Stimulated activated CD8-positive, alpha-beta memory T cell treated with anti-CD3 and anti-CD28 coated beads, Interleukin-4, amount 100 ng/mL, for 1 hour (primary cell): ENCODE results near the gene SPTLC1.
"Not testable (repeated sequence)": the region's sequence is repeated elsewhere in the genome, so short reads cannot be mapped to it uniquely, and the experiment has no call there.

Experiments
- DNase-seq, 2 donors: peaks; one replicate each; pipeline ENCODE4 v3.0.0-alpha.2; 2020; ENCODE audit warnings: low read depth in 2 of 2, low spot score in 1 of 2

Gene SPTLC1

DNA sequence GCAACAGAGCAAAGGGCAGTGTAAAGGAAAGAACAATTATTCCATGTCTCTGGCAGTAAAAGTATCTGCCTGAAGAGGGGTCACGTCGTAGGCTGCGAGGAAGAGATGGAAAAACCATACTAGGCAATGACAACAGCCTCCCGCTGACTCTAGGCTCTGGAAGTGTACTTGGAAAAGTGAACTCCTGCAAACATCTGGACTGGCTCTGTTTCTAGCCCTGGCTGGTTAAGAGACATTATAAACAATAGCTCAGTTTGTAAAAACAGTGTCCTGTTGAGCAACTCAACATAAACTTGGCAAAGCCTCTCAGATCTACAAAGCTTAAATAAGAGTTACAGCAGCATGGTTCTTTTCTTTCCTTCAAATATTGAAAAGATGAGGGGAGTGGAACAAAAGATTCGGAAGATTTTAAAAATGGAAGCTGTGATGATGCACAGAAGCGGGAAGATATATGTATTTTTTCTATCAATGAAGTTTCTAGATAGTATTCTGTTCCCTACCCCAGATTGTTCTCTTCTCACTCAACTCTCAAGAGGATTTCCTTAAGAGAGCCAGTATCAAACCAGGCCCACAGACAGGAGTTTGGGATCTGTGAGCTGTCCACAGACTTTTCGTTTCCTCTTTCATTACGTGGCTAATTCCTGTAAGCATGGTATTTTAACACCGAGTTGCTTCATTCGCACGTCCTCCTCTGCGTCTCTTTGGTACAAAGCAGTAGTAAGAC lies 79.4 kb downstream of the SPTLC1 start:
- DNase-seq = no peak

DNA sequence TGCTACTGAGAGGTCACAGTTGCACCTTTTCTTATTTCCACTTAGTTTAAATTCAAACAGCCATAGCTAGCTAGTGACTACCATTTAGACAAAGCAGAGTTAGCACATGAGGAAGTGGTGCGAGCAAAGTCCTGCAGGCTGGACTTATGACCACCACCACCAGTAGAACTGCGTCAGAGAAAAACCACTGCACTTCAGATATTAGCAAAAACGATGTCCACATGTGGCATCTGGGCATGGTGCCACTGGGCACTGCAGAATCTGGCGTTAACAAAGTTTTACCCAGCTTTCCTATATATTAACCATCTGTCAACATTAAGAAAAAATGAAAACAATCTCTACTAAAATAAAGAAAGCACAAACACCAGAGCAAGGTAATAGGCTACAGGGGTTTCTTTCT lies 80.1 kb downstream of the SPTLC1 start:
- no peak for DNase-seq

DNA sequence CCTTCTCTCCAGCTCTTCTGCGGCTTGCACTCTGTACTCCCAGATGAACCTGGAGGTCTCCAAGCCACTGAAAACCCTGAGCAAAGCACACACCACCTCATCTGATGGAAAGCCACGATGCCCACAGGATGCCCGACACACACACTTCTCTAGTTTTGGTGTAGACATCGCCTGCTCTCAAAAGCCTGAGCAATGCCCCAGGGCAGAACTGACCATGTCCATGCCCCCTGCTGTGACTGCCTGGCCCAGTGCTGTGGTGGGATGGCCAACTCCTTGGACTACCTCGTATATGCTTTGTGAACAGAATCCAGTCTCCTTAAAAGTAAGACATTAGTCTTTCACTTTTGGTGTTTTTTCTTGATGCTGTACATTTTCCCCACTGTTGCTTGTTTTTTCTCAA lies 81.2 kb downstream of the SPTLC1 start:
- no peak for DNase-seq

DNA sequence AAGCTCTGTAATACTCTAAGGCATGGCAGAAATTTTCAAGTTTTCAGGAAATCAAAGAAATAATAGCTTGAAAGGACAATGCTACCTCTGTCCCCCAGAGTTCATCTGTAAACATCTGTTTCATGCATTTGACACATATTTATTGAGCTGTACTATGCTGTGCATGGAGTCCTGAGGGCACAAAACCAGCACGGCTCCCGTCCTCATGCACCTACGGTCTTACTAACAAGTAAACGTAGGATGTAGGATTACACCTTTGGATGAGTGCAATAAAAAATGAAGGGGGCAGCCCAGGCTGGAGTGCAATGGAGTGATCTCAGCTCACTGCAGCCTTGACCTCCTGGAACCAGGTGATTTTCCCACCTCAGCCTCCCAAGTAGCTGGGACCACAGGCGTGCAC lies 81.9 kb downstream of the SPTLC1 start:
- no peak for DNase-seq

DNA sequence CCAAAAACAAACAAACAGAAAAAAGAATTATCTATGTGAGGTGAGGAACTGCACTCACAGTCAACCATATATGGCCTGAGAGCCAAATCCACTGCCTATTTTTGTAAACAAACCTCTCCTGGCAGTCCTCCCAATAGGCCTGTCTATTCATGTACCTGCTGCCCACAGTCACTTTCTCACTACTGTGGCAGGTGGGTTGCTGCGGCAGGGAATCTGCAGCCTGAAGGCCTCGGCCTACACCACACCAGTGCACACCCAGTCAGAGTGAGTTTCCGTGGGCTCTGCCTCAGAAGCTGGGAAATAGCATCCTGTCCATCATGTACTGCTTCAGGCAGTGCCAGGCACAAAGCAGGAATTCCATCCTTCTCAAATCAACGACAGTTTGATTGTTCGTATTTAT lies 82.3 kb downstream of the SPTLC1 start:
- no peak for DNase-seq

DNA sequence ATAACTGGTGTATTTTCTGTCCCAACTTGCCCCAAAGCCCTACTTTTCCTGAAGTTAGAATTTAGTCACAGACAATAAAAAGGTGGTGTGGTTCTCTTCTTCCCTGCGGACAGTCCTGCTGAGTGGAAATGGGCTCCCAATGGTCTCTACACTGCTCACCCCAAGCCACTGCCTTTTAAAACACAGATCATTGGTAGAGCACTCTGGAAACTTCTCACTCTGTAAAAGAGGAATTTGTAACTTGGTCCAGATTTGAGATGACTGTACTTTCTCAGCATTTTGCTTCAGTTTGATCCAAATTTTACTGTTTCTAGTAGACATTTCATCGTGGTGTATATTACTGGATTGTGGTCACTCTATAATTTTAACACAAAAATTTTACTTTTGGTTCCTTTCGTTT lies 84.8 kb downstream of the SPTLC1 start:
- no peak for DNase-seq

DNA sequence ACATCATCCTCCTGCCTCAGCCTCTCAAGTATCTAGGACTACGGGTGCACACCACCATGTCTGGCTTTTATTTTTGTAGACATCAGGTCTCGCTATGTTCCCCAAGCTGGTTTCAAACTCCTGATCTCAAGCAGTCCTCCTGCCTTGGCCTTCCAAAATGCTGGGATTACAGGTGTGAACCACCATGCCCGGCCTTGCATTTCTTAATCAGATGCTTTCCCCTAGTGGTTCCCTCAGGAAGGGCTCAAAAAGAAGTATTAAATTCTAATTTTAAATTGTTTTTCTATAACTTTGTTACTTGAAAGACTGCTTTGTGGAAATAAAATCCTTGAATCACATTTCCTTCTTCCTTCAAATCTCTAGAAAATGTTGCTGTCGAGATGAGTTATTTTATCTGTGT lies 85.7 kb downstream of the SPTLC1 start:
- DNase-seq = no peak

DNA sequence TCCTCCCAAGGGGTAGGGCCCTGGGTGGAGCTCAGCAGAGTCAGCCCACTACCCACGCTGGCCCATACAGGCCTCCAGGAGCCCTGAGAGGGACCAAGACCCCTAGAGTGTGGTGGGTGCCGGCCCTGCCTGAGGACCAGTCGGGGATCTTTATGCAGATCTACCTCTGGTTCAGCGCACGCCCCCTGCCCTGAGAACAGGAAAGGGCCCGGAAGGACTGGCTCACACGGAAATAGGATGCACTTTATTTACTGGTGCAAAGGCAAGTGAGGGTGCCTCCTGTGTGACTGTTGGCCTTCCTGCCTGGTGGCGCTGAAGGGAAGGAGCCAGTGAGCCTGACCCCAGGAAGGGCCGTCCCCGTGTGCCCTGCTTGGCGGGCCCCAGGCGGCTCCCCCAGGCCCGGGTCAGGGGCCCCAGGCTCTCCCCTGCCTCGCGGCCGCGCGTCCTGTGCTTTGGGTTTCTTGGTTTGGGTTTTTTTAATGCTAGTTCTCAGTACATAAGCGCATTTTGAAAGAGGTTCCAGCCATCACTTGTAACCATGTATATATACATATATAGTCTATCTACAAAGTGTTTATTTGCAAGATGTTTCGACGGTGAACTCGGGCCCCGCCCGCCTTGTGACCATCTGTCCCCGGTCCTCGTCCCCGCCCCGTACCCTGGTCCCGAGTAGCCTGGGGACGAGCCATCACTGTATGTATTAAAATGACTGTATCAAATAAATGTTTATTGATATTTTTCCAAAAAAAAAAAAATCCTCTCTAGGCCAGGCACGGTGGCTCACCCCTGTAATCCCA lies 88.8 kb downstream of the SPTLC1 start:
- no peak for DNase-seq

DNA sequence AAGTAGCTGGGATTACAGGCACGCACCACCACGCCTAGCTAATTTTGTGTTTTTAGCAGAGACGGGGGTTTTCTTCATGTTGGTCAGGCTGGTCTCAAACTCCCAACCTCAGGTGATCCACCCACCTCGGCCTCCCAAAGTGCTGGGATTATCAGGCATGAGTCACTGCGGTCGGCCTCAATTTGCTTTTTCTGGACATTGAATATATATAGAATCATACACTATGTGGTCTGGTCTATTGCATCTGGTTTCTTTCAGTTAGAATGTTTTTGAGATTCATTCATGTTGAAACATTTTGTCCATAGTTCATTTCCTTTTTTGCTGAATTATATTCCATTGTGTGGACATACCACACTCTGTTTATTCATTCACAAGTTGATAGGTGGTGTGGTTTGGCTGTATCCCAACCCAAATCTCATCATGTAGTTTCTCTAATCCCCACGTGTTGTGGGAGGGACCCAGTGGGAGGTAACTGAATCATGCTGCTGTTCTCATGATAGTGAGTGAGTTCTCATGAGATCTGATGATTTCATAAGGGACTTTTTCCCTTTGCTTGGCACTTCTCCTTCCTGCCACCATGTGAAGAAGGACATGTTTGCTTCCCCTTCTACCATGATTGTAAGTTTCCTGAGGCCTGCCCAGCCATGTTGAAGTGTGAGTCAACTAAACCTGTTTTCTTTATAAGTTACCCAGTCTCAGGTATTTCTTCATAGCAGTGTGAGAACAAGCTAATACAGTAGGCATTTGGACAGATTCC lies 93.2 kb downstream of the SPTLC1 start:
- DNase-seq = not testable (repeated sequence)

DNA sequence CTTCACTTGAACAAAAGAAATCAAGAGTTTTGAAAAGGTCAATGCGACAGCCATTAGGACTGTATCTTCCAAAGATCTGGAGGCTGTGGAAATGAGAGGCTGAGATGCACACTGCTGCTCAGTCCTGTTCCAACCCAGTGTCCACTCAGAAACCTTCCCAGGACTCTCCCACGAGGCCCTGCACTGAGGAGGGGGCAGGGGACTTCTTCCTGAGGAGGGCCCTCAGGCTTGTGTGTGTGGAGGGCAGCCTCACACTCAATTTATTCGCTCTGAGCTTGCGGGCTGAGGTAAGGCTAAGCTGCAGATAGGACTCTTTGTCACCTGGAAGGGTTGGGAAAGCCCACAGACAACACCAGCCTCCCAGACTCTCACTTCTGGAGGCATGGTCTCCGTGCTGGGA lies 95.6 kb downstream of the SPTLC1 start:
- DNase-seq = no peak

DNA sequence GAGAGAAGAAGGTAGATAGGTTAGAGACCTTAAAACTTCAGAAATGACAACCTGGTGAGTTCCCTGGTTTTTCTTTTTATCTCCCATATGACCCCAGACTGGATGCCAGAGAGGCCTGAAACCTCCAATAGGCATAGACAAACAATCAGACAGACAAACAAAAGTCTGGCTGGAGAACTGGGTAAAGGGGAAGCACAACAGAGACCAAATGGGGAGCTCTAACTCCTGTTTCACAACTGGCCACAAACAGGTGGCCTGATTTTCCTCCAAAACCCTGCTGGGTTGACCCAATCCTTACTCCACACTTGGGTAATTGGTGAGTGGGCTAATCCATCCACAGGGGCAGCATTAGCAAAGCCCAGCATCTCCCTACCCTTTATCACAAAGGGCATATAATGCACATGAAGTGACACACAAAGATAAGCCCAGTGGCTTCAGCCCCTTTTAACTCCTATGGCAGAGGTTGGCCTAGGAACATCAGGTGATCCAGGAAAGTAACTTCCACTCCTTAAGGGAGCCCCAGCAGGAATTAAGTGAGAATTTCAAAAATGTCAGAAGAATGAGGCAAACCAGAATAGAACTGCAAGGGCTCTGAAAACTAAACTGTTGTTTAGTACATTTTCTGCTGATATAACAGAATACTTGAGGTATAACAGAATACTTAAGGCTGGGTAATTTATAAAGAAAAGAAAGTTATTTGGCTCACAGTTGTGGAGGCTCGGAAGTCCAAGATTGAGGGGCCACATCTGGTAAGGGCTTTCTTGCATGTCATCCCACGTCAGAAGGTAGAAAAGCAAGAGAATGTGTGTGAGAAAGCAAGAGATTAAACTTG lies 104.3 kb downstream of the SPTLC1 start:
- DNase-seq = no peak

DNA sequence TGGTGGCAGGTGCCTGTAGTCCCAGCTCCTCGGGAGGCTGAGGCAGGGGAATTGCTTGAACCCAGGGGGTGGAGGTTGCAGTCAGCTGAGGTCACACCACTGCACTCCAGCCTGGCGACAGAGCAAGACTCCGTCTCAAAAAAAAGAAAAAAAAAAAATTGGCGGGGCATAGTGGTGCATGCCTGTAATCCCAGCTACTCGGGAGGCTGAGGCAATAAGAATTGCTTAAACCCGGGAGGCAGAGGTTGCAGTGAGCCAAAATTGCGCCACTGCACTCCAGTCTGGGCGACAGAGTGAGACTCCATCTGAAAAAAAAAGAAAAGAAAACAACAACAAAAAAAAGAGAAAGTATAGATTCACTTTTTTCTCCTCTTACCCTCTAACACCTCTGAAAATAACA lies 105.0 kb downstream of the SPTLC1 start:
- DNase-seq = not testable (repeated sequence)

DNA sequence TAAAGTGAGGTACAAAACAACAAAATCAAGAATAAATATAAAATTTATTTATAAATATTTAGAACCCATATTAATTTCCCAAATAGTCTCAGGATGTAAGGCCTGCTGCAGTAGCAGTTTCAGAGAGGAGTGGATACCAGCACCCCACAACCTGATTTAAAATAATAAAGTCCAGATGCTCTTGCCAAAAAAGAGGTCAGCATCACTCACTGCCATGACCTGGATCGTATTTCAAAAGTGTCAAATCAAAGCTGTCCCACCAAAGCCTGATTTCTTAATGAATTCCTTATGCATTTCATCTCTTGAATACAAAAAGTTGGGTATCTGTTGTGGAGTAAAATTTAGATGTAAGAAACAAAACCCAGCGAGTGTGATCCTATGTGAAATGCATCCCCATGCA lies 107.2 kb downstream of the SPTLC1 start:
- DNase-seq = no peak

DNA sequence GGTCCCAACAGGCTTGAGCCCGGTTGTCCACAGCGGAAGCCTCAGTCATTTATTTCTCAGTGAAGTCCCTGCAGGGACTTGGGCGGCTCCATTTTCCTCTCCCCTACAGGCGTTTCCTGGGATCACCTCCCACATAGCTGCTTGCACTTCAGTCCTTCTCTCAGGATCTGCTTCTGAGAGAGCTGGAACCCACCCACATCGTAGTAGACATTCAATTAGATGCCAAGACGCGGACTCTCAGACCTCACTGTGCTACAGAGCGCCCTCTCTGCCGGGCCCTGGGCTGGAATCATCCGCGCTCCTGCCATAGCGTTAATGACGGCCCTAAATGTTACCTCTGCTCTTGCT lies 111.2 kb downstream of the SPTLC1 start:
- DNase-seq = no peak

DNA sequence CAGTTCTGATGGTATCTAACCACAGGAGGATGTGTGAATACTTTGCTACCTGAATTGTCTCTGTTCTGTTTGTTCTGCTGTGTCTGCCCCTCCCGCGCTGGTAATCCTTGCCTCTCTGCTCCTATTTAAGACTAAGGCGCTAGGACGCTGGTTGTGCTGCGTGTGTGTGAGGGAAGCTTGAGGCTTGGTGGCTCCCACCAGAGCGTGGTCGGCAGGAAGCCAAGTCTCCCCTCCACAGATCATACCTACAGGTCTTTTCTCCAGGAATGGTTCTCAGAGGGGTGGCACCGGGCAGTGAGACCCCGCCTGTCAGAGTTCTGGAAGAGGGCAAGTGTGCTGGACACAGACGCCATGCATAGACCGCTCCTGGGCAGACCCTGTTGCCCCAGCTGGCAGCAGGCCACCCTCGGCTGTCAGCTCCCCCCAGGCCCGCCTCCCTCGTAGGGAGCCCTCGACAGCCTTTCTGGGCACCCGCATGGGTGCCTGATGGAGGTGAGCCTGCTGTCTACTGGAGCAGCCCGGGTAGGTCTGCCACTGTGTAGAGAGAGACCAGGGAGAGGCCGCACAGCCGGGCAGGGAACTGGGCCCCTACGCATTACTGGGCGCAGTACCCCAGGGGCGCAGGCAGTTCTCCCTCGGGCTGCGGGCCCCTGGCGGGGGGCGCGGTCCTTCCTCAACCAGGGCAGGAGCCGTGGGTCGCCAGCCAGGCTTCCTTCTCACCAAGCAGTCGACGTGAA lies 111.7 kb downstream of the SPTLC1 start:
- DNase-seq = no peak

DNA sequence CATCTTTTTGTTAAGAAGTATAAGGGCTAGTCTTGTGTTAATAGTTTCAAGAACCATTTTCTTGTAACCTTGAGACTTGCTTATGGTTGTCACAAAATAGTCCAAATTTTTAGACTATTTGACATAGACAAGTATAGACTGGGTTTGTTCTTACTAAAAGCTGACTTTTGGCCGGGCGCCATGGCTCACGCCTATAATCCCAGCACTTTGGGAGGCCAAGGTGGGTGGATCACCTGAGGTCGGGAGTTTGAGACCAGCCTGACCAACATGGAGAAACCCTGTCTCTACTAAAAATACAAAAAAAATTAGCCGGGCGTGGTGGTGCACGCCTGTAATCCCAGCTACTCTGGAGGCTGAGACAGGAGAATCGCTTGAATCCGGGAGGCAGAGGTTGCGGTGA lies 113.3 kb downstream of the SPTLC1 start:
- not testable (repeated sequence) for DNase-seq

DNA sequence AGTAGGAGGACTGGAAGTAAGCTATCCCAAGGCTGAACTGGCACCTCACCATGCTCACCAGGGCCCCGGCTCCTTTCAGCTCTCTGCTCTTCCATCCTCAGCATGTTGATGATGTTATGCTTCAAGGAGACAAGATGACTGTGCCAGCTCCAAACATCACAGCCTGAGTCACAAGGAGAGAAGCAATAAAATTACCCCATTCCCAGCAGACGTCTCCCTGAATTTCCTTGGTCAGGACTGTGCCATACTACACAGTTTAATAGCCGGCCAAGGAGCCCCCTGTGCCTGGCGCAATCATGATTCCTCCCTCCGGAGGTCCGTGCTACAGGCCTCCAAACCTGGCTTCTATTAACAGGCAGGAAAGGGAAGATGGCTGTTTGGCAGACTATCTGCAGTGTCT lies 114.0 kb downstream of the SPTLC1 start:
- no peak for DNase-seq

DNA sequence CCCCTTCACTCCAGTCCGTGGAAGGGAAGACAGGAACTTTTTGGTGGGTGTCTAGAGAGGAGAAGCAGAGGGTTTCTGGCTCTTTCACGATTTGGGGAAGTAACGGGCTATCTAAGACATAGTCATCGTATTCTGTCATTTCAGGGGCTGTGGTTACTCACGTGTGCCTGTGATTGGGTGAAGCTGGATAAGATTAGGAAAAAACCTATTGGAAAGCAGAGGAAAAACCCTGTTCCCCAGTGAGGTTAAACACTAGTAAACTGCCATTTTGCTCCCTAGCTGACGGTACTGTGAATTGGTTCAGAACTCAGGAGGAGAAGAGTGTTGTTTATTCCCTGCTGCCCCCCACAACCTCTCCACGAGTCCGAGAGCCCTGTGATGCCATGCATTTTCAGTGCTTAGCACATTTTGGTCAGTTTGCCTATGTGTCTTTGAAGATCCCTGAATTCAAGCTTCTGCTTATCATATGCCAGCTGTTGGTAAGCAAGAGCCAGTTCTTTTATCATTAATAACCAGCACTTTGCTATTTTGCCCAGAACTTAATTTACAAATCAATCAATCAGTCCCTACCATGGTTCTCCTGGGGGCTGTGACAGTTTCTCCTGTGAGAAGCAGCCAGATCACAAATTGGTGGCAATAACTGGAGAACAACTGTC lies 120.1 kb downstream of the SPTLC1 start:
- DNase-seq = no peak

DNA sequence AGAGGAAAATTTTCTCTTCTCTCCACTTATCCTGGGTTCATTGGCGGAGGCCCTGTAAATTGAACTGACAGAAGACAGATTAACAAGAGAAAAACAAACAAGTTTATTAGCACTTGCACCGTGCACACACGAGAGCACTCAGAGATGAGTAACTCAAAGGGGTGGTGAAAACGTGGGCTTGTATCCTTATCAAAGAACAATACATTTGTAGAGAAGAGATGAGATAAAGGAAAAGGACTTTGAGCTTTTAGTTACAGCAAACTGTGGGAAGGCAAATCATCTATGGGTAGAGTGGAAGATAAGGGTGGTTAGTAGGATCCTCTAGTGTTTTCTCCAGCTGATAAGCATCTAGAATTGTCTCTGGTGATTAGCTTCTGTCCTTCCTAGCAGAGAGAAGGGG lies 120.8 kb downstream of the SPTLC1 start:
- DNase-seq = no peak

DNA sequence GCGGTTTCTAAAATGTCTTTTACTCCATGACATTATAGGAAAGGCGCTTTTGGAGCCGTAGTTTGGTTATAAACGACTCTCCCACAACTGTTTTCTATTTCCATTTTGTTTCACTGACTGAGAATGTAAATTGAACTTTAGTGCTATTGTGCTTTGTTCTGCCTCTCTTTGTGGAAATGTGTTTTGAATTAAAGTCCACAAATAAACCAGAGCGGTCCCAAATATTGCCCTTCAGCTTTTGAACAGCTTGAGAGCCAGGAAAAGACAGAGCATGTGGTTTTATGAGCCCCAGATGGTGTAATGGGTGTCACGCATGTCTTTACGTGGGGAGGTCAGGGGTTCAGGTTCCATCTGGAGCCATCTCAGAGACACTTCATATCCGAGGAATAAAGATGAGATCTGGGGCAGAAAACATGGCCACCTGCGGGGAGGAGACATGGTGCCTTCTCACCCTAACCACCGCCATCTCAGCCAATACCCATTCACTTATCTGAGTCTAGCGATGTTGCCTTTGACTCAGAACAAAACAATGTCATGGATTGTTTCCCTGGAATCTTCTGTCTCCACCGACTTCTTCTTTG lies 122.7 kb downstream of the SPTLC1 start:
- no peak for DNase-seq
